ENCODE results near the gene CAMTA2. TPM values are rescaled to one million over a fixed set of nuclear protein-coding genes. Genes with fewer than 3 reads are reported as not detected.

CAMTA2 gene
- total and polyA plus RNA-seq, 5 experiments from 2014 or later = 4.1 to 58.7 (median 18.9) TPM

GRCh38 chr17:5027299-5027698, 39.8 kb upstream of the CAMTA2 start:
- Mint-ChIP-seq H3K27ac (no peak overlapping the region), H3K9me3 (no peaks in the 10 kb centered on the region), H3K27me3 (peaks cover 0 to 2% (median 0%) of the 10 kb centered on the region in 5 donors), H3K36me3 (peaks cover 0 to 7% (median 0%) of the 10 kb centered on the region in 3 donors), H3K4me1 (peaks cover 3 to 21% (median 18%) of the 10 kb centered on the region in 4 donors), H3K4me3 (no peak overlapping the region)
- DNase-seq (no peak), ATAC-seq (no peak)
- POLR2A ChIA-PET = interaction anchor here (0.8 kb wide), 1 partner anchor 9 kb away, joined by 4 read pairs; no protein-coding TSS in a partner anchor

GRCh38 chr17:5024604-5025003, 37.1 kb upstream of the CAMTA2 start:
- peaks cover 0 to 19% (median 0%) of the 10 kb centered on the region in 3 donors for H3K36me3 Mint-ChIP-seq
- DNase-seq (peak in 1 of 10 donors; percentile 18), ATAC-seq (no peak)
- no peak overlapping the region for H3K4me3 Mint-ChIP-seq
- peak overlapping the region in 1 of 10 donors; percentile 7 for H3K27ac Mint-ChIP-seq
- H3K27me3 Mint-ChIP-seq = peaks cover 0 to 2% (median 0%) of the 10 kb centered on the region in 5 donors
- POLR2A ChIA-PET = no interaction called here
- peaks cover 0 to 8% (median 5%) of the 10 kb centered on the region in 4 donors for H3K4me1 Mint-ChIP-seq
- H3K9me3 Mint-ChIP-seq = no peaks in the 10 kb centered on the region

- no peak for DNase-seq
- Mint-ChIP-seq H3K27ac (peak overlapping the region in 1 of 10 donors; percentile 62), H3K4me1 (peaks cover 3 to 14% (median 9%) of the 10 kb centered on the region in 4 donors), H3K36me3 (peaks cover 0 to 19% (median 0%) of the 10 kb centered on the region in 3 donors), H3K4me3 (no peak overlapping the region), H3K9me3 (no peaks in the 10 kb centered on the region), H3K27me3 (peaks cover 0 to 2% (median 0%) of the 10 kb centered on the region in 5 donors)
- POLR2A ChIA-PET = no interaction called here
- no peak for ATAC-seq
These were observed 36.2 kb upstream of the CAMTA2 start for GRCh38 chr17:5023588-5024147.

DNA sequence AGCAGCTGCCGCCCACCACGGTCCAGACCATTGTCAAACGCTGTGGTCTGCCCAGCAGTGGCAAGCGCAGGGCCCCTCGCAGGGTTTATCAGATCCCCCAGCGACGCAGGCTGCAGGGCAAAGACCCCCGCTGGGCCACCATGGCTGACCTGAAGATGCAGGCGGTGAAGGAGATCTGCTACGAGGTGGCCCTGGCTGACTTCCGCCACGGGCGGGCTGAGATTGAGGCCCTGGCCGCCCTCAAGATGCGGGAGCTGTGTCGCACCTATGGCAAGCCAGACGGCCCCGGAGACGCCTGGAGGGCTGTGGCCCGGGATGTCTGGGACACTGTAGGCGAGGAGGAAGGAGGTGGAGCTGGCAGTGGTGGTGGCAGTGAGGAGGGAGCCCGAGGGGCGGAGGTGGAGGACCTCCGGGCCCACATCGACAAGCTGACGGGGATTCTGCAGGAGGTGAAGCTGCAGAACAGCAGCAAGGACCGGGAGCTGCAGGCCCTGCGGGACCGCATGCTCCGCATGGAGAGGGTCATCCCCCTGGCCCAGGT, 34.8 kb upstream of the CAMTA2 start:
- no peak overlapping the region for H3K27ac Mint-ChIP-seq
- H3K4me1 Mint-ChIP-seq = peaks cover 3 to 14% (median 9%) of the 10 kb centered on the region in 4 donors
- H3K27me3 Mint-ChIP-seq = no peaks in the 10 kb centered on the region
- H3K9me3 Mint-ChIP-seq = no peaks in the 10 kb centered on the region
- POLR2A ChIA-PET = interaction anchor here (0.6 kb wide), 1 partner anchor 809 kb away, joined by 5 read pairs; no protein-coding TSS in a partner anchor
- no peak overlapping the region for H3K4me3 Mint-ChIP-seq
- H3K36me3 Mint-ChIP-seq = peaks cover 0 to 19% (median 0%) of the 10 kb centered on the region in 3 donors
- ATAC-seq (no peak), DNase-seq (peak in 1 of 10 donors; percentile 52)

- H3K36me3 Mint-ChIP-seq = peaks cover 0 to 19% (median 0%) of the 10 kb centered on the region in 3 donors
- H3K9me3 Mint-ChIP-seq = no peaks in the 10 kb centered on the region
- DNase-seq = peak in 1 of 10 donors; percentile 52
- H3K27ac Mint-ChIP-seq = peak overlapping the region in 1 of 10 donors; percentile 18
- H3K4me1 Mint-ChIP-seq = peaks cover 3 to 21% (median 12%) of the 10 kb centered on the region in 4 donors
- no peak overlapping the region for H3K4me3 Mint-ChIP-seq
- no peak for ATAC-seq
- no peaks in the 10 kb centered on the region for H3K27me3 Mint-ChIP-seq
- POLR2A ChIA-PET = interaction anchor here (1.5 kb wide), 1 partner anchor 112 kb away, joined by 3 read pairs; no protein-coding TSS in a partner anchor
These were observed 33.1 kb upstream of the CAMTA2 start for GRCh38 chr17:5020502-5021023.

- Mint-ChIP-seq H3K4me1 (peaks cover 3 to 20% (median 12%) of the 10 kb centered on the region in 4 donors), H3K4me3 (no peak overlapping the region), H3K27me3 (no peaks in the 10 kb centered on the region), H3K36me3 (peaks cover 0 to 19% (median 1%) of the 10 kb centered on the region in 3 donors), H3K9me3 (no peaks in the 10 kb centered on the region), H3K27ac (peak overlapping the region in 8 of 10 donors; percentile 15 to 90 (median 74))
- POLR2A ChIA-PET = interaction anchor here (1.1 kb wide), 1 partner anchor 33 kb away, joined by 3 read pairs; no protein-coding TSS in a partner anchor
- ATAC-seq = peak; percentile 87 to 96
- DNase-seq = peak in 8 of 10 donors; percentile 34 to 79 (median 48)
These were observed 32.0 kb upstream of the CAMTA2 start for GRCh38 chr17:5019475-5019956.

DNA sequence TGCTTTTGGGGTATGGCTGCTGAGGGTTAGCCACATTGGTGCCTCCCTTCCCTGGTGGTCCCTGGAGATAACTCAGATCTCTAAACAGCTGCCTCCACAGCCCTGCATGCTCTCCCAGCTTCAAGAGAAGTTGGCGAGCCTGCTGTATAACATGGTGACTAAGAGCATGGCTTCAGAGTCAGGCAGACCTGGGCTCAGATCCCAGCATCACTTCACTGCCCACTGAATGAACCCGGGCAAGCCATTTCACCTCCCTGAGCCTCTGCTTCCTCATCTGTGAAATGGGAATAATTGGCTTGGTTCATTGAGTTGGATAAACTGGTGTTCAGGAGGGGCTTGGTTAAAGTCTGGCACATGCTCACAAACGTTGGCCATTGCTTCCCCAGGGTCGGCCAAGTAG, 26.9 kb upstream of the CAMTA2 start:
- H3K9me3 Mint-ChIP-seq = no peaks in the 10 kb centered on the region

DNA sequence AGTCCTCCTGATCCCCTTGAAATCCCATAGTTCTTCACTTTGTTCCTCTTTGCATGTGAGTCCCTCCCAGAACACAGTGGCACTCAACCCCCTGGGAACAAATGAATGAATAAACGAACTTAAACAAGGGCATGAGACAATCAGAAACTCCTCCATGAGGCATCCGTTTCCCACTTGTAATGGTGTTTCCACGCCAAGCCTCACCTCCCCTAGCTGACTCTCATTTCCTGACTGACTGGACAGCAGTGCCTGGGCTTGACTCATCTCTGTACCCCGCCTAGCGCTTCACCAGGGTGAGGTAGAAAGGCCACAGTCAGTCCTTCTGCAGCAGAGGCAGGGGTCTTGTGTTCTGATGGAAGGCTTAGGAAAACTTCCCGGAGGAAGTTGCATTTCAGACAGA, 24.5 kb upstream of the CAMTA2 start:
- Mint-ChIP-seq H3K36me3 (peaks cover 0 to 26% (median 3%) of the 10 kb centered on the region in 3 donors), H3K4me3 (no peak overlapping the region), H3K27me3 (no peaks in the 10 kb centered on the region), H3K27ac (peak overlapping the region in 1 of 10 donors; percentile 39), H3K4me1 (peaks cover 0 to 8% (median 4%) of the 10 kb centered on the region in 4 donors), H3K9me3 (no peaks in the 10 kb centered on the region)
- ATAC-seq (no peak), DNase-seq (peak in 1 of 10 donors; percentile 37)
- POLR2A ChIA-PET = no interaction called here

More for the DNA sequence above, 26.9 kb upstream of the CAMTA2 start:
- POLR2A ChIA-PET = interaction anchor here (0.6 kb wide), 1 partner anchor 267 kb away, joined by 5 read pairs; no protein-coding TSS in a partner anchor
- H3K27ac Mint-ChIP-seq = peak overlapping the region in 1 of 10 donors; percentile 35
- ATAC-seq (no peak), DNase-seq (peak in 1 of 10 donors; percentile 0)
- no peaks in the 10 kb centered on the region for H3K27me3 Mint-ChIP-seq
- no peak overlapping the region for H3K4me3 Mint-ChIP-seq
- H3K36me3 Mint-ChIP-seq = peaks cover 0 to 15% (median 1%) of the 10 kb centered on the region in 3 donors
- H3K4me1 Mint-ChIP-seq = peaks cover 2 to 12% (median 7%) of the 10 kb centered on the region in 4 donors

- Mint-ChIP-seq H3K4me1 (peaks cover 10 to 21% (median 16%) of the 10 kb centered on the region in 4 donors), H3K27ac (peak overlapping the region in 1 of 10 donors; percentile 21), H3K4me3 (no peak overlapping the region), H3K27me3 (no peaks in the 10 kb centered on the region), H3K36me3 (peaks cover 11 to 61% (median 17%) of the 10 kb centered on the region in 3 donors), H3K9me3 (no peaks in the 10 kb centered on the region)
- POLR2A ChIA-PET = interaction anchor here (0.9 kb wide), 1 partner anchor 104 kb away, joined by 3 read pairs; no protein-coding TSS in a partner anchor
- ATAC-seq (no peak), DNase-seq (no peak)
These were observed 15.9 kb upstream of the CAMTA2 start for GRCh38 chr17:5003214-5003867.

DNA sequence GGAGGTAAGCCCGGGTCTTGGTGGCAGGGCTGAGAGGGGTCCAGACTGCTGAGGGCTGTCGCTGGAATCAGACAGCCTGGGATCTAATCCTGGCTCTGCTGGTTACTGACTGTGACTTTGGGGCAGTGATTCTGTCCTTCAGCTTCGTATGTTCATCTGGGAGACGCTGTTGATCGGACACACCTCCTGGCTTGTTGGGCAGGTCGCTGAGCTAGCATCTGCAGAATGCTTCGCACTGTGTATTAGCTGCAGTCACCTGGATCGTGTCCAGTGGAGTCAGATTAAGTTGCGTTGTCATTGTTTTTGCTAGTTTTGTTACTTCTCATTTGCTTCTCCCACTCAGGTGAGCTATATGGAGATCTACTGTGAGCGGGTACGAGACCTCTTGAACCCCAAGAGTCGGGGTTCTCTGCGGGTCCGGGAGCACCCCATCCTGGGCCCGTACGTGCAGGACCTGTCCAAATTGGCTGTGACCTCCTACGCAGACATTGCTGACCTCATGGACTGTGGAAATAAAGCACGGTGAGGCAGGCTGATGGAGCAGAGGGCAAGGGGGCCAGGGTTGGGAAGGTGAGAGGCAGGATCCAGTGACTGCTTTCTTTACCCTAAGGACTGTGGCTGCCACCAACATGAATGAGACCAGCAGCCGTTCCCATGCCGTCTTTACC, 14.8 kb upstream of the CAMTA2 start:
- Mint-ChIP-seq H3K36me3 (peaks cover 11 to 53% (median 17%) of the 10 kb centered on the region in 3 donors), H3K27me3 (no peaks in the 10 kb centered on the region), H3K9me3 (no peaks in the 10 kb centered on the region), H3K27ac (no peak overlapping the region), H3K4me1 (peaks cover 10 to 22% (median 16%) of the 10 kb centered on the region in 4 donors), H3K4me3 (no peak overlapping the region)
- POLR2A ChIA-PET = interaction anchor here (0.8 kb wide), 1 partner anchor 14 kb away, joined by 4 read pairs; the partner anchor contains the start of gene CAMTA2
- ATAC-seq (no peak), DNase-seq (no peak)

DNA sequence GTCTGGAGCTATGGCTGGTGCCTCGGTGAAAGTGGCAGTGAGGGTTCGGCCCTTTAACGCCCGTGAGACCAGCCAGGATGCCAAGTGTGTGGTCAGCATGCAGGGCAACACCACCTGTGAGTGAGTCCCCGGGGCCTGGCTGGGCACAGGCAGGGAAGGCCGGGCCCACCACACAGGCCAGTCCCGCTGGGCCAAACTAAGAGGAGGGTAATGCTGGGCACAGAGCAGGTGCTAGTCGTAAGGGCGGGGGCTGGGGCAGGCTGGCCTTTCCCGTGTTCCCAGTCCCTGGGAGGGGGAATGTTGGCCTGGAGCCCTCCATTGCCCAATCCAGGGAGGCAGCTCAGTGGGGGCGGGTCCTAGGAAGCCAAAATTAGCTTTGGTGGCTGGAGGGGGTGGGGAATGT, 12.8 kb upstream of the CAMTA2 start:
- H3K27ac Mint-ChIP-seq = peak overlapping the region in 3 of 10 donors; percentile 14 to 87 (median 44)
- POLR2A ChIA-PET = no interaction called here

More for the DNA sequence above, 12.8 kb upstream of the CAMTA2 start:
- Mint-ChIP-seq H3K4me3 (peak overlapping the region in 2 of 10 donors; percentile 18 to 61), H3K27me3 (no peaks in the 10 kb centered on the region), H3K36me3 (peaks cover 8 to 41% (median 13%) of the 10 kb centered on the region in 3 donors), H3K4me1 (peaks cover 17 to 29% (median 19%) of the 10 kb centered on the region in 4 donors), H3K9me3 (no peaks in the 10 kb centered on the region)
- no peak for ATAC-seq
- no peak for DNase-seq
